Fibroblast of lung (primary cell): Measurements from ENCODE around the gene RAB25. TPM values are rescaled to one million over a fixed set of nuclear protein-coding genes. Genes with fewer than 3 reads are reported as not detected.

Experiments
- DNase-seq, 2 donors: peaks; one replicate each; pipeline versions ENCODE4 v3.0.0 to v3.0.0-alpha.2; 2010; ENCODE audit warnings: low read depth in 2 of 2
- H2AFZ ChIP-seq: 2 replicates; pipeline ENCODE4 v1.5.1; 2012; ENCODE audit warnings: low read length, control low read depth, inconsistent platforms
- H3K27ac ChIP-seq: 2 replicates; pipeline ENCODE4 v1.5.1; 2011; ENCODE audit warnings: low read length, control low read depth; ENCODE audit not compliant: insufficient read depth
- H3K27me3 ChIP-seq: 2 replicates; pipeline ENCODE4 v1.5.1; 2011; ENCODE audit warnings: mild to moderate bottlenecking, low read length; ENCODE audit not compliant: control insufficient read depth, insufficient read depth
- H3K36me3 ChIP-seq: 2 replicates; pipeline ENCODE4 v1.5.1; 2011; ENCODE audit warnings: low read length; ENCODE audit not compliant: control insufficient read depth, insufficient read depth
- H3K4me1 ChIP-seq: 2 replicates; pipeline ENCODE4 v1.5.1; 2011; ENCODE audit warnings: low read length; ENCODE audit not compliant: control insufficient read depth, insufficient read depth; ENCODE audit errors: extremely low read depth
- H3K4me2 ChIP-seq: 2 replicates; pipeline ENCODE4 v1.5.1; 2011; ENCODE audit warnings: low read length, control low read depth; ENCODE audit not compliant: insufficient read depth; ENCODE audit errors: extremely low read depth
- H3K4me3 ChIP-seq, 4 experiments: fragments of 200-600 bp in 1 of 4; sonication (generic) in 1 of 4; replicated peaks in 1 of 4; 2 replicates each; pipeline ENCODE4 v1.5.1; 2011 to 2016; ENCODE audit warnings: low read length in 4 of 4, low read depth in 3 of 4, mild to moderate bottlenecking in 3 of 4, control low read depth in 2 of 4, inconsistent platforms in 1 of 4, mixed read lengths in 1 of 4; ENCODE audit not compliant: insufficient read depth in 1 of 4; ENCODE audit errors: control extremely low read depth in 1 of 4
- H3K79me2 ChIP-seq: 2 replicates; pipeline ENCODE4 v1.5.1; 2012; ENCODE audit warnings: mild to moderate bottlenecking, low read length, inconsistent platforms; ENCODE audit not compliant: control insufficient read depth, insufficient read depth
- H3K9ac ChIP-seq: 2 replicates; pipeline ENCODE4 v1.5.1; 2011; ENCODE audit warnings: mild to moderate bottlenecking, low read length, control low read depth; ENCODE audit not compliant: insufficient read depth
- H3K9me3 ChIP-seq: 2 replicates; pipeline ENCODE4 v1.5.1; 2012; ENCODE audit warnings: low read depth, low read length; ENCODE audit not compliant: control insufficient read depth, insufficient read depth
- H4K20me1 ChIP-seq: 2 replicates; pipeline ENCODE4 v1.5.1; 2011; ENCODE audit warnings: low read length; ENCODE audit not compliant: control insufficient read depth, insufficient read depth; ENCODE audit errors: extremely low read depth
- EZH2 ChIP-seq: IDR thresholded peaks from 2 replicates; pipeline ENCODE4 v1.5.1; 2012; ENCODE audit warnings: low read length, control low read depth, mild to moderate bottlenecking; ENCODE audit errors: missing control alignments
- polyA plus RNA-seq, 2 donors: library from polyadenylated mRNA; depleted of rRNA in 1 of 2; stranded (reverse) in 1 of 2; unstranded in 1 of 2; fragments of >200 nt; gene quantifications; 2 replicates each; pipeline ENCODE4 v1.2.1, GENCODE V29; 2011 to 2012; ENCODE audit warnings: missing spikeins in 1 of 2
- total RNA-seq: library from RNA; depleted of rRNA; stranded (reverse); fragments of >200 nt; gene quantifications from 2 replicates; pipeline ENCODE4 v1.2.1, GENCODE V29; 2014
- TF ChIP-seq, protein P1 (sequence below), 2 donors: IDR thresholded peaks in 1 of 2; conservative IDR thresholded peaks in 1 of 2; 1 replicate in 1 of 2; 2 replicates in 1 of 2; pipeline ENCODE4 v1.5.1; 2011 to 2012; ENCODE audit warnings: low read length in 2 of 2, control low read depth in 1 of 2, inconsistent platforms in 1 of 2, low read depth in 1 of 2, mild to moderate bottlenecking in 1 of 2

The RAB25 gene
- total and polyA plus RNA-seq, 2 donors (not counting 1 experiment from before 2014, with no cell fraction given) = not detected

DNA sequence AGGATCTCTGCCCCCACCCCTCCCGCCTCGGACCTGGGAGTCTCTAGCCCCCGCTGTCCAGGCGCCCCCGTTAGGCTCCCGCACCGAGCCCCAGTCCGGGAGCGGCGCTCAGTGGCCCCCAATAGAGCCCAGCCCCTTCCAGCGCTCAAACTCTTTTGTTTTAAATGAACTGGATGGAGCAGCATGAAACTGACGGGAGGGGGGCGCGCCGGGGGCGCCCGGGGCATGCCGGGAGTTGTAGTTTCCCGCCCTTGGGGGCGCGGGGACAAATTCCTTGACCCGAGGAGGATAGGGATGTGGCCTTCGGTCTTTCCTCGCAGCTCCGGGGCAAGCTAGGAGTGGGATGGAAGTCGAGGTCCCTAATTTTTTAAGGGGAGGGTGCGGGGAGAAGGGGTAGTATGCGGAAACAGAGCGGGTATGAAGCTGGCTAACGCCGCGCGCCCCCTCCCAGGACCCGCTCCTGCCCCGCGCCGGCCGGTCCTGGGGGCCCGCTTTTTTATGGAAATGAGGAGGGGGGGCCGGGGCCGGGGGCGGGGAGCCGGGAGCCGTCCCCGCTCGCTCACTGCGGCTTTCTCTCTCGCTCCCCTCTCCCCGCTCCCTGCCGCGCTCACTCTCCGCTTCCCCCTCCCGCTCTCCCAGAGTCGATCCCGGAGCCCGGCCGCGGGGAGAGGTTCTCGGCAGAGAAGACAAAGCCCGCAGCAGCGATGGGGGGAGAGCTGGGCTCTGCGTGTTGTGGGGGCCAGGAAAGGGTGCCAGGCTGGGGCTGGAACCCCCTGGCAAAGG, 21.5 kb downstream of the RAB25 start, which contains the start of gene MEX3A:
MEX3A (minus strand) TSS at position 157 of the 783 bp plus-strand sequence. CDS start 467 bp downstream, outside the sequence.
- H3K9me3 ChIP-seq = no peaks in the 10 kb centered on the region
- no peaks in the 10 kb centered on the region for H3K27me3 ChIP-seq
- no peaks in the 10 kb centered on the region for H4K20me1 ChIP-seq
- H3K79me2 ChIP-seq = no peaks in the 10 kb centered on the region
- peak within 1 kb of the TSS; percentile 70 to 89 (median 78) for H3K4me3 ChIP-seq
- no peak for TF ChIP-seq EZH2
- TF ChIP-seq, protein P1, sequence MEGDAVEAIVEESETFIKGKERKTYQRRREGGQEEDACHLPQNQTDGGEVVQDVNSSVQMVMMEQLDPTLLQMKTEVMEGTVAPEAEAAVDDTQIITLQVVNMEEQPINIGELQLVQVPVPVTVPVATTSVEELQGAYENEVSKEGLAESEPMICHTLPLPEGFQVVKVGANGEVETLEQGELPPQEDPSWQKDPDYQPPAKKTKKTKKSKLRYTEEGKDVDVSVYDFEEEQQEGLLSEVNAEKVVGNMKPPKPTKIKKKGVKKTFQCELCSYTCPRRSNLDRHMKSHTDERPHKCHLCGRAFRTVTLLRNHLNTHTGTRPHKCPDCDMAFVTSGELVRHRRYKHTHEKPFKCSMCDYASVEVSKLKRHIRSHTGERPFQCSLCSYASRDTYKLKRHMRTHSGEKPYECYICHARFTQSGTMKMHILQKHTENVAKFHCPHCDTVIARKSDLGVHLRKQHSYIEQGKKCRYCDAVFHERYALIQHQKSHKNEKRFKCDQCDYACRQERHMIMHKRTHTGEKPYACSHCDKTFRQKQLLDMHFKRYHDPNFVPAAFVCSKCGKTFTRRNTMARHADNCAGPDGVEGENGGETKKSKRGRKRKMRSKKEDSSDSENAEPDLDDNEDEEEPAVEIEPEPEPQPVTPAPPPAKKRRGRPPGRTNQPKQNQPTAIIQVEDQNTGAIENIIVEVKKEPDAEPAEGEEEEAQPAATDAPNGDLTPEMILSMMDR (conservative IDR thresholded peaks at IDR 0.05 in 1 of 2, IDR thresholded peaks at IDR 0.05 in 1 of 2; ENCODE audit: low read depth in 1 of 2, low read length in 2 of 2) = no peak
- H3K4me1 ChIP-seq = peaks cover 3% of the 10 kb centered on the region
- H2AFZ ChIP-seq = peak within 1 kb of the TSS; percentile 94
- H3K36me3 ChIP-seq = no peaks in the 10 kb centered on the region
- DNase-seq = peak; percentile 70 to 73
- peak within 1 kb of the TSS; percentile 62 for H3K9ac ChIP-seq
- H3K27ac ChIP-seq = peak within 1 kb of the TSS; percentile 14
- peak within 1 kb of the TSS; percentile 92 for H3K4me2 ChIP-seq

DNA sequence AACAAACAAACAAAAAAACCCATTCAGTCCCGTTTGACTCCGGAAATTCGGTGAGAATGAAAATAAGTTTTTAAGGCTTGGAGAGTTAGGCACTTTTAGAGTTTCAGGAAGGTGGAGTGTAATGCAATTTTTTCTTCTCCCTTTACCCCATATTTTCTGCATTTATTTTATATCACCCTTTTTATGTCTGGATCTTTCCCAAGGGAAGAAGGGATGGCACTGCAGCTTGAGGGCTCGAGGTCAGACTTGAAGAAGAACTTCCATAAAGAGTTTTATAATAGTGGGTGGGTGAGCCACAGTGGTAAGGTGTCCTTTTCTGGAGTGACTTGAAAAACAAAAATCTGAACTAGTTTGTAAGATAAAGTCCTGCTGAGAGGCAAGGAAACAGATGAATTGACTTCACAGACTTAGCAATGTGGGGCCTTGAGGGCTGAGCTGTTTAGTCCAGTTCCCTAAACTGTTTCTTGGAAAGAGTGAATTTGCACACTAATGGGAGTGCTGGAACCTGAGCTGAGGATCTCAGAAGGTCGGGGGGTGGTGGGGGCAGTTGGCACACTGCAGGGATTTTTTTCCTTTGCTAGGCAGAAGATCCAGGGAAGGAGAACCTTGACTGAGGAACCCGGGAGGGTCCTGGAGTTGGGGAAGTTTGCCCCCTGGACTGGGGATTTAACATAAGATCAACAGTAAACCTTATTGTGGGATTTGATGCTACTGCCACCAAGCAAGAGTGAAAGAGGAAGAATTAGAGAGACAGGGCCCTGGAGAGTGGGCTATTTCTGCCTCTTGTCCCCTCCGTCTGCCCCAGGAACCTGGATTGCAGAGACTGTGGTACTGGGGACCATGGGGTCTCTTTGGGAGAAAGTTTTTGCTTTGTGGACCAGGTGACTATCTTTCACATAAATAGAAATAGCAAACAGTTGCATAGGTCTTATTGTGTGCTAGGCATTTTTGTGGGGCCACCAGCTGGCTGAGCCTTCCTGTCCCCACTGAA, 23.1 kb downstream of the RAB25 start:
- Histone ChIP-seq H3K4me1 (peaks cover 3% of the 10 kb centered on the region), H3K4me3 (peak overlapping the region in 2 of 4 experiments; percentile 72 to 83), H3K36me3 (no peaks in the 10 kb centered on the region), H2AFZ (no peak overlapping the region), H3K27ac (no peak overlapping the region), H3K9ac (no peak overlapping the region), H3K4me2 (peak overlapping the region; percentile 1), H4K20me1 (no peaks in the 10 kb centered on the region), H3K27me3 (no peaks in the 10 kb centered on the region), H3K9me3 (no peaks in the 10 kb centered on the region), H3K79me2 (no peaks in the 10 kb centered on the region)
- DNase-seq = no peak
- TF ChIP-seq, protein P1 (conservative IDR thresholded peaks at IDR 0.05 in 1 of 2, IDR thresholded peaks at IDR 0.05 in 1 of 2; ENCODE audit: low read depth in 1 of 2, low read length in 2 of 2) = no peak
- no peak for TF ChIP-seq EZH2

DNA sequence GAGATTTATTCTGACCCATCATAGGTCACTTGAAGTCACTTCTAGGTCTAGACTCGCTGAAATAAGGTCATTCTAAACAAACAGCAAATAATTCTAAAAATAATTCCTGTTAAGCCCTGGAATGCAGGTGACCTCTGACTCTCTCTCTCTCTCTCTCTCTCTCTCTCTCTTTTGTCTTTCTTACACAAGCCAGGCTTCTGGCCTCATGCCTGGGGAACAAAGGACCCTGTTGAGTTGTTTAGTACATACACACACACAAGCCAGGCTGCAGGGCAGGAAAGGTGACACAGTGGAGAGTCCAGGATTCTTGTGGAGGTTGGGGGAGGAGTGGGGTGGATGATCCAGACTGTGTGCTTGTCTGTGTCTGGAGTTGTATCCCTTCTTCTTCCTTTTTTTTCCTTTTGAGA, 25.3 kb downstream of the RAB25 start:
- H3K4me3 ChIP-seq = no peak overlapping the region
- H3K9ac ChIP-seq = no peak overlapping the region
- H2AFZ ChIP-seq = no peak overlapping the region
- DNase-seq = peak; percentile 36 to 73
- peaks cover 3% of the 10 kb centered on the region for H3K4me1 ChIP-seq
- TF ChIP-seq EZH2 = no peak
- TF ChIP-seq, protein P1 (conservative IDR thresholded peaks at IDR 0.05 in 1 of 2, IDR thresholded peaks at IDR 0.05 in 1 of 2; ENCODE audit: low read depth in 1 of 2, low read length in 2 of 2) = no peak
- H3K27ac ChIP-seq = no peak overlapping the region
- H3K79me2 ChIP-seq = no peaks in the 10 kb centered on the region
- no peaks in the 10 kb centered on the region for H3K27me3 ChIP-seq
- H3K36me3 ChIP-seq = no peaks in the 10 kb centered on the region
- H4K20me1 ChIP-seq = no peaks in the 10 kb centered on the region
- H3K4me2 ChIP-seq = no peak overlapping the region
- no peaks in the 10 kb centered on the region for H3K9me3 ChIP-seq
